ENCODE results near the gene PARVB.
A peak's percentile ranks its signal among the peaks of the same experiment; 100 is the strongest.
"Not testable (repeated sequence)": the region's sequence is repeated elsewhere in the genome, so short reads cannot be mapped to it uniquely, and the experiment has no call there.

PARVB gene

DNA sequence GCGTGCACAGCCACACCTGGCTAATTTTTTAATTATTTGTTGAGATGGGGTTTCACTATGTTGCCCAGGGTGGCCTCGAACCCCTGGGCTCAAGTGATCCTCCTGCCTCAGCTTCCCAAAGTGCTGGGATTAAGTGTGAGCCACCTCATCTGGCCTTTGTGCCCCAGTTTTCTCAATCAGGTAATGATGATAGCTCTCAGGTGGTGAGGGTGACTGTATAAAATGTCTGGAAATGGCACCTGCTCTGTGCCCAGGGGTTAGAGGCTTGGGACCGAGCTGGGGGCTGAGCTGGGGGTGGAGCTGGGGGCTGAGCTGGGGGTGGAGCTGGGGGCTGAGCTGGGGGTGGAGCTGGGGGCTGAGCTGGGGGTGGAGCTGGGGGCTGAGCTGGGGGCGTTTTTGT, 32.5 kb downstream of the PARVB start:
- DNase-seq (ENCODE audit: low spot score), result not testable (repeated sequence)

DNA sequence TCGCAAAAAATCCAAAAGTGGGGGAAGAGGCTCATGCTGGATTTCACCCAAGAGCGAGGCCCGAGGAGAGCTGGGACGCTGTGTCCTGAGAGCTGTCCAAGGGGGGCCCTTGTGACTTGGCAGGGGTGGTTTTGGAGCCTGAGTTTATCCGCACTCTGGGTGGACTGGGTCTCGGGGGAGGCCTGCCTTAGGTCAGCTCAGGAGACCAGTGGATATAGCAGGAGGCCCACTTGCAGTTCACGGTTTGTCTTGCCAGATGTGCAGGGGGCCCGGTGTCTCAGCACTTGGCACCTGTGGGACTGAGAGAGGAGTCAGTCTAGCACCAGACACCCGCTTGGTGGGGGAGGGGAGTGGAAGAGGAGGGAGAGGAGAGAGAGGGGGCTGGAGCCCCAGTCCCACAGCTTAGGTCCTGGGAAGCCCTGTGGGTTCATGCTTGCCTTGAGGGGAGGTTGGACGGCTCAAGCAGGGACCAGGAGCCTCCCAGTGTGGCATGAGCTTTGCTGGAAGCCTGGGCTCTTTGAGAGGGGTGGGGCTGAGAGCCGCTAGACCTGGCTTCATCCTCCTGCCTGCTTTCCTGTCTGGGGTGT, 33.4 kb downstream of the PARVB start:
- DNase-seq (ENCODE audit: low spot score), result no peak

DNA sequence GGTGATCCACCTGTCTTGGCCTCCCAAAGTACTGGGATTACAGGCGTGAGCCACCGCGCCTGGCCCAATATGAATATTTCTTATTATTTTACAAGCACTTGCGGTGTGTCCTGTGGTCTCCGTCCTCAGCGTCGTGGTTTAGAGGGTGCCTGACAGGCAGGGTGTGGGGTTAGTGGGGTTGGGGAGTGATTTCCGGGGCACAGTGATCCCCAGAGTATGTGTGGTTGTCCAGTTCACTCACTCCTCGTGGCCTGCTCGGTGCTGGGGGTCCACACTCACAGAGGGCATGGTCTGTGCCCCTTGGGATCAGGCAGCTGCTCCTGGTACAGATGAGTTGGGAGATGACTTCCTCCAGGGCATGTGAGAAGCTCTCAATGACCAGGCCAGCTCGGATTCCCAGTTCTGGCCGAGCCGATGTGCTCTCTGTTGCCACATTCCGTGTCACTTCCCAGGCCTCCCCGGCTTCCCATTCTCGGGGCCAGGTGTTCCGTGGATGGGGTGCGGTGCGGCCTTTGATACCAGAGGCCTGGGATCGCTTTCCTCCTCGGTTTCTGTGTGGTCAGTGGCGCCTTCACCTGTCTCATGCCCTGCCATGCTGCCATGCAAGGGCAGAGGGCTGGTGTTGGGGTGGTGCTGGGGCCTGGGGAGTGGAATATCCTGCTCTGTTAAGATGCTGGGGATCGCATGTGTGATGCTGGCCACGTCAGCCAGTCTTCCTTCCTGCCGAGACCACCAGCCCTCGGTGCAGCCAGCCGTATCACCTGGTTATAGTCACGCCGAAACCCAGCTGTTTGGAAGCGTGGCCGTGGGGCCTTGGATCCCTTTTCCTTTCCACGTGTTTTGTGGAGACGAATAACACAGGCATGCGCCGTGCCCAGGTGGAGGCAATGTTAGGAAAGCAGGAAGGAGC, 39.6 kb downstream of the PARVB start:
- no peak for DNase-seq (ENCODE audit: low spot score)

DNA sequence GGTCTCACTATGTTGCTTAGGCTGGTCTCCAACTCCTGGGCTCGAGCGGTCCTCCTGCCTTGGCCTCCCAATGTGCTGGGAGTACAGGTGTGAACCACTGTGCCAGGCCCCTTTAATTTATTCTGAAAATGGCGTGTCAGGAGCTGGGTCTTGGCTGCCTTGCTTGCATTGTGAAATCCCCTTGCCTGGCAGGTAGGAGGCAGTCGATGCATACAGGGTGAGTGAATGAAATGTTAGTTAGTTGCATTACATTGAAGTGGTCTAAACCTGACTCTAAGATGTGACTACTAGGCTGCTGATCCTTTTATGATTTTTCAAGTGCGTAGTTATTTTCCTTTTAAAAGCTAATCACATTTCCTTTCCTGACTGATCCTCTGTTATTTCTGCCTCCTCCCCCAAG, 42.9 kb downstream of the PARVB start:
- no peak for DNase-seq (ENCODE audit: low spot score)

DNA sequence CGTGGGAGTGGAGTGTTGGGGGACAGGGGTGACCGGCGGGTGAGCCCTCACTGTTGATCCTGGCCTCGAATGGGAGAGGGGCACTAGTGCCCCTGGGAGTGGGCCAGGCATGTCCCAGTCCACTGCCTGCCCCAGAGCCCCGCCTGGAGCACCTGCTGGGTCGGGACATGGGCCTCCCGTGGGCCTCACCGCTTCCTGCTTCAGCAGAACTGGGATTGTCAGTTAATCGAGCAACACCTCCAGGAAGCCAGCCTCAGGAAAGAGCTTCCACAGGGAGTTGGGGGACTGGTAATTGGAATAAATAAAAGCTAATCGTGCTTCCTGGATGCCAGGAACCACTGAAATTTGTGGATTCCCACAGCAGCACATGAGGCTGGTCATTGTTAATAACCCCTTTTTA, 43.8 kb downstream of the PARVB start:
- DNase-seq (ENCODE audit: low spot score), result no peak

DNA sequence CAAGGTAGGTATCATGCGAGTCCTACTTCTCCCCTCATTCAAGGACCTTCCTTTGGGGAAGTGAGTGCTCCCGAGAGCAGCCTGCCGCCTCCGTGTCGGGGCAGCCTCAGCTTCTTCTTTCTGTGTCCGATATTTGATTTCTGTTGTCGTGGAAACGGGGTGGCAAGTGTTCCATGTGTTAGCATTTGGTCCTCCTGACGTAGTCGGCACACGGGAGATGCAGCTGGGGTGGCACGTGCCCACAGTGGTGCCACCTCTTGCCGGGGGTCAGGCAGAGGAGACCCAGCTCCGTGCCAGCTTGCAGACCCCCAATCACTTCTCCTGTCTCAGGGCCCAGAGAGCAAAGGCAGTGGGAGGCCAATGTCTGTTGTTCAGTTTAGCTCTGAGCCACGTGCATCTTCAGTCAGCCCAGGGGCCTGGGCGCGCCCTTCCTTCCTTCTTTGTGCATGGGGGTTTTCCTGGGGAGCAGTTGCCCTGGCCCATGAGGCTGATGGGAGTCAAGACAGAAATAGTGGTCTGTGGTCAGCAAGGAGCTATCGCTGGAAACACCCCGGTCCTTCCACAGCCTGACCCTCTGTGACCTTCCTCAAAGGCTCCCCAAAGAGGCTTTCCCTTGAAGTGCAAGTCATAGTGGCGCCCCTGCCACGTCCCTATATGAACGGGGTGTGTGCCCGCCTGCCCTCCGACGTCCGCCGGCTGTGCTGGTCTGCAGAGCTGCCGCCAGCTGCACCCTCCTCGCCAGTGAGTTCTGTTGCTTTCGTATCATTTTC, 44.5 kb downstream of the PARVB start:
- no peak for DNase-seq (ENCODE audit: low spot score)

DNA sequence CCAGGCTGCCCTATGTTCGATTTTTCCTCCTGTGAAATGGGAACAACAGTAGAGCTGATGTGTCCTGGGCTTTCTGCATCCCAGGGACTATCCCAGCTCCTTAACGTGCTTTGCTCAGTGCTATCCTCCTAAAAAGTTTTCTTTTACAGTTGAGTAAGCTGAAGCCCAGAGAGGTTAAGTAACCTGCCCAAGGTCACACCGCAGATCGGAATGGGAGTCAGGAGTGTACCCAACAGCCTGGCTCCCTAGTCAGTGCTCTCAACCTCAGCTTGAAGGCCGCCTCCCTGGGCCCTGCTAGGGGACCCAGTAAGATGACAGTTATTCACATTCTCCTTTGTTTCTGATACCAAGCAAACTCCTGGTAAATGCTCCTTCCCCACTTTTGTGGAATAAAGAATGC, 45.9 kb downstream of the PARVB start:
- no peak for DNase-seq (ENCODE audit: low spot score)

DNA sequence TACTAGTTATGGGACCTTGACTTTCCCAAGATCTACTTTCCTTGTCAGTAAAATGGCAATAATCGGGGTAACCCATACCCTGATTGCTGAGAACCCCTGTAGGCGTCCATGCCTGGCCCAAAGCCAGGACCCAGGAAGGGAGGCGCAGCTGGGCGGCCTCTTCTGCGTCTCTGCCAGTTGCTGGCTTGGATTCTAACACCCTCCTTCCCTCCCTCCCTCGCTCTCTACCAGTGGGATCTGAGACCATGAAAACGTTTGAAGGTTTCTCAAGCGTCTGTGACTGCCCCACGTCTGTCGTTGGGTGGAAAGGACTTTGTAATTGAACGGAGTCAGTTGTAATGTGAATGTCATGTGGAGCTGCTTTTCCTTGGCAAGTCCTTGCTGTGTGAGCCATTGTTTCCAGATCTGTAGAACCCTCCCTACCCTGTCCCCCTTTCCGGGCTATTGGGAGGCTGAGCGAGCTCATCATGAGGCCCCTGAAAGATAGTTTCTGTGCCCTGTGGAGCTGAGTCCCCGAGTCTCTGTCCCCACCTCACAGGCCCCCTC, 47.8 kb downstream of the PARVB start:
- no peak for DNase-seq (ENCODE audit: low spot score)

DNA sequence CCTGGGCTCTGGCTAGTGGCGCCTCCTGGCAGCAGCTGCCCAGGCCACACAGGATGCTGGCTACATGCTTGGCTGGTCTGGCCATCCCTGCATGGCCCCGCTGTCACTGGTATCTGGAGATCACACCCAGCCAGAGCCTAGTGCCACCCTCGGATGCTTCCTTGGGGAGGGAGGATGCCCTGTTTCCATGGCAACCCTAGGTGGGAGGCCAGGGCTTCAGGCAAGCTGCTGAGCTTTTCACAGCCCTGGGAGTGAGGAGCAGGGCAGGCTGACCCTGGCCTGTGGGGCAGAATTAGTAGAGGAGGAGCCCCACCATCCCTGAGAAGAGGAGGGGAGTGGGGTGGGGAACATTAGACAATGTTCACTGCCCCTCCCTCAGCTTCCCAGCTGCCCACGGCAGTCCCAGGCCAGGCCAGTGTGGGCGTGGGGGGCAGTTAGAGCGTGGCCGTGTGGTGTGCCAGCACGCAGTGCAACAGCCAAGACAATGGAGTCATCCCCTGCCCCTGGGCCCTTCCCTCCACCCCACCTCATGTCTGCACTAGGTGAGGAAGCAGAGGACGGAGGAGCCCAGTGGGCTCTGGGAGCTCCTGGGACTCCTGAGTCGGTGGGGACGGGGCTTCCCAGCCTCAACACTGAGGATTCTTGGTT, 50.4 kb downstream of the PARVB start:
- no peak for DNase-seq (ENCODE audit: low spot score)

DNA sequence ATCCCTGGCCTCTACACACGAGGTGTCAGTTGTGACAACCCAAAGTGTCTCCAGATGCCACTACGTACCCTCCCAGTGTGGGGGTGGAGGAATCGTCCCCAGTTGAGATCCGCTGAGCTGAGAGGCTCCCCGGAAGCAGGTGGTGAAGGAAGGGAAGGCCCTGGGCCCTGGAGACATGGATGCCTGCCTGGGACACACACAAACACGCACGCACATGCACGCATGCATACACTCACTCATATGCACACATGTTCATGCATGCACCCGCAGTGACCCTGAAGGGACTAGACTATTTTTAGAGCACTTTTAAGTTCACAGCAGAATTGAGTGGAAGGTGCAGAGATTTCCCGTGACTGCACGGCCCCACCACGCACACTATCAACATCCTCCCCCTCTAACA, 50.9 kb downstream of the PARVB start:
- no peak for DNase-seq (ENCODE audit: low spot score)

DNA sequence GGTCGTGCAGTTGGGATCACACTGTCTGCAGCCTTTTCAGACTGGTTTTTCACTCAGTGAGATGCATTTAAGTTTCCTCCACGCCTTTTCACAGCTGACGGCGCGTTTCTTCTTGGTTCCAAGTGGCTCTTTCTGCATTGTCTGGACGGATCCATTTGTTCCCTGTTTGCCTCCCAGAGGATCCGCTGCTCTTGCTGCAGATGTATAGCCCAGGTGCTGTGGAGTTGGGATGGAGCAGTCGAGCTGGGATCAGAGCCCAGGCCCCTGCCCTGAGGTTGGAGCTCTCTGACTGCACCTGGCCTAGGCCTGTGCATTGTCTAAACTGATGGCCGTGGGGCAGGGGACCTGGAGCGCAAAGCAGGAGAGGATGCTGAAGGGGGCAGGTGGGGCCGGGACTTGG, 51.6 kb downstream of the PARVB start:
- no peak for DNase-seq (ENCODE audit: low spot score)

DNA sequence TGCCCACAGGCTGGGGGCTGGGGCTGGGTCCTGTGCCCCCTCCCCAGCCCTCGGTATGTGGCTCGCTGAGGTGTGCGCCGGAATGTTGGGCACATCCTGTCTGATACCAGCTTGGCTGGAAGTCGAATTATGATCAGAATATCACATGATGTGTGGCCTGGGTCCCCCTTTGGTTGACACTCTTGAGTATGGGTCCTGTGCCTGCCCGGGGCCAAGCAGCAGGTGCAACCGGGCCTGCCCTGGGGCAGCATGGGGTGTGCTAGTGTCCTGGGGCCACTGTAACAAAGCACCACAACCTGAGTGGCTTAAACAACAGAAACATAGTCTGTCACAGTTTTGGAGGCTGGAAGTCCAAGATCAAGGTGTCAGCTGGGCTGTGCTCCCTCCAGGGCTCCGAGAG, 52.7 kb downstream of the PARVB start:
- no peak for DNase-seq (ENCODE audit: low spot score)

DNA sequence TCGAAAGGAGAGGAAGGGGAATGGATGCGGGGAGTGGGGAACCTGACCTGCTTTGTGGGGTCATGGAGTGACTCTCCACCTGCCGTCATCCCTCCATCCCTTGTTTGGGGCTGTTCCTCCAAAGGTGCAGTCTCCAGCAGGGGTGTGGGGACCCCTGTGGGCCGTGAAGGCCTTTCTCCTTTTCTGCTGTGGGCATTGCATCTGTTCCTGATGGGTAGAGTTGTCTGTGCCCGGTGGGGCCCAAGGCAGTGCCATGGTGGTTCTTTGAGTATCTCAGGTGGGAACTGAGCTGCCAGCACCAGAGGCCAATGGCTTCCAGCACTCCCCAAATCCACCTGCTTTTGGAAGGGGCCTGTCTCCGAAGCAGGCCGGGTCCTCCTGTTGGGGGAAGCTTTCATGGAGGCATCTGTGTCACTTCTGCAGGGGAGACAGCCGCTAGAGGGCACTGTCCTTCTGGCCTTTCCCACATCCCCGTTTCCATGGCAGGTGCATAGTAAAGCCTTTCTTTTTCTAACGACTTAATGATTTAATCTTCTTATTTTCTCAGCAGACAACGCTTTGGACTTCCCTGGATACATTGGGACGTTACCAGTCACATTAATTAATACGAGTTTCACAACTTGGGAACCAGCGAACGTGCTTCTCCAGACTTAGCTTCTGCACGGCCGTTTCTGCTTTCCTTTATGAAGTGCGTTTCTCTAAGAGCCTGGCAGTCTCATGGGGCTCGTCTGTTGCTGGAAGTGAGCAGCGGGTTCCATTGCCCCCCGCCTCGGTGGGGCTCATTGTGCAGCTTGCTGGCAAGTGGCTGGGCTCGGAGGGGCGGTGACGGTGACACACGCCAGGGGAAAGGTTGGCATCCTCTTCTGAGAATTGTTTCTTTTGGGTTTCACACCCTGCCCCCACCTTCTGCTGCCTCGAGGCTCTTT, 57.1 kb downstream of the PARVB start:
- DNase-seq (ENCODE audit: low spot score), result peak; percentile 70

DNA sequence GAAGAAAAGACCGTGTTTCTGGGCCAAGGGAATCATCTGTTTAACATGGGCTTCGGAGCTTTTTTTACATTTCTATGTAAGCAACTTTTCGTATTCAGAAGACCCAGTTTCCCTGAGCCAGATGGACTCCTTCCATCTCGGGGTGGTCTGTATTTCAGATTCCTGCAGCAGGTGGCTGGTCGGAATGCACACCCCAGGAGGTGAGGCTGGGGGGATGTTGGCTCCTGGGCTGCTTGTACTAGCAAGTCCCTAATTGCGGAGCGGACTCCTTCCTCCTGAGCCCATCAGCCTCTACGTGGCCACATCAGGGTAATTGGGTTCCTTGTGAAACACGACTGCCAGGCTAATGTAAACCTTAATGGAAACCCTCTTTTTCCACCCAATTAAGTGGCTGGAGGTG, 58.7 kb downstream of the PARVB start:
- no peak for DNase-seq (ENCODE audit: low spot score)

DNA sequence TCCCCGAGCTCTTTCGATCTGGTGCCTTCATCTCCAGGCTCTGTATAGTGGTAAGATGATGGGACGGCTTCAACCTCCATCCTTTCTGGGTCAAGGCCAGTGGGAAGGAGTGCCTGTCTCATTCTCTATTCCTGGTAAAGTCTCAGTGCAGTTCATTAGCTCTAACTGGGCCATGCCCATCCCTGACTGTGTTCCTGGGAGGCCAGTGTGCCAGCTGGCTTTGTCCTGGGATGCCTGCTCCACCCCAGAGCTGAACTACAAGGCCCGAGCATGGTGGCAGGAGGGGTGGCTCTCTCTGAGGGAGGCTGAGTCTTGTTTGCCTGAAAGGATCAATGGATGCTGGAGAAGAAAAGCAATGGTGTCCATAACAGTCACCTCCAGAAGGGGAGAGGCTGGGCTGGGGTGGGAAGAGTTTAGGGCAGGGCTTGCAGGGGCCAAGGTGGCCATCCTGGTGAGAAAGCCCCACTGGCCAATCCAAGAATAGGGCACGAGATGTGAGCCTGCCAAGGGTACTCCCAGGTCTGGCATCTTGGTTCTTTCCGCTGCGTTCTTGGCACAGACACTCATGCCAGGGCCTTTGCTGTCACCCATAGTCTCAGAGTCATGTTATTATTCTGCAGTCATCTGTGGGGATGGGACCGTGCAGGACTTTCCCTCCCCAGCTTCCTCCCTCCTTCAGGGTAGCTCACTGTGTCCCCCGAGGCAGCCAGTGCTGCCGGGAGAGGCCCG, 60.1 kb downstream of the PARVB start:
- no peak for DNase-seq (ENCODE audit: low spot score)

DNA sequence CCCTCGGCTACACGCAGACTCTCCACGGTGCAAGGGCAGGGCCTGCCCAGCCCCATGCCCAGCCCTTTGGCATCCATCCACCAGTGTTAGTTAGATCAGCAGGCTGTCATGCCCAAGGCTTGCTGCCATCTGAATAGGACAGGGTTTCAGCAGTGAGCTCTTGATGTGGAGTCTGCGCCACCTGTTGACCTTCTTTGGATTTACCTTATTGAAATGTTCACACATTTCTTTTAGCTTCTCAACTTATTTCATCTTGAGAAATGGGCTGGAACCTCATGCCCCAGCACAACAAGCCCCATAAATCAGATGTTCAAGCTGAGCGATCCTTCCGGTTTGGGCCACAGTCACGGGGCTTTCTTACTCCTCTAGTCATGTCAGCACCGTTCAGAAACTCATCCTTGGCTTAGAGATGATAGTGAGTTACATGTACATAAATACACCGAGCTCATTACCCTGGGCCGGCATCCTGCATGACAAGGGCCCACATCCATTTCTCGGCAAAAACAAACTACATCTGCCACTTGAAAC, 61.7 kb downstream of the PARVB start:
- peak; percentile 32 for DNase-seq (ENCODE audit: low spot score)

DNA sequence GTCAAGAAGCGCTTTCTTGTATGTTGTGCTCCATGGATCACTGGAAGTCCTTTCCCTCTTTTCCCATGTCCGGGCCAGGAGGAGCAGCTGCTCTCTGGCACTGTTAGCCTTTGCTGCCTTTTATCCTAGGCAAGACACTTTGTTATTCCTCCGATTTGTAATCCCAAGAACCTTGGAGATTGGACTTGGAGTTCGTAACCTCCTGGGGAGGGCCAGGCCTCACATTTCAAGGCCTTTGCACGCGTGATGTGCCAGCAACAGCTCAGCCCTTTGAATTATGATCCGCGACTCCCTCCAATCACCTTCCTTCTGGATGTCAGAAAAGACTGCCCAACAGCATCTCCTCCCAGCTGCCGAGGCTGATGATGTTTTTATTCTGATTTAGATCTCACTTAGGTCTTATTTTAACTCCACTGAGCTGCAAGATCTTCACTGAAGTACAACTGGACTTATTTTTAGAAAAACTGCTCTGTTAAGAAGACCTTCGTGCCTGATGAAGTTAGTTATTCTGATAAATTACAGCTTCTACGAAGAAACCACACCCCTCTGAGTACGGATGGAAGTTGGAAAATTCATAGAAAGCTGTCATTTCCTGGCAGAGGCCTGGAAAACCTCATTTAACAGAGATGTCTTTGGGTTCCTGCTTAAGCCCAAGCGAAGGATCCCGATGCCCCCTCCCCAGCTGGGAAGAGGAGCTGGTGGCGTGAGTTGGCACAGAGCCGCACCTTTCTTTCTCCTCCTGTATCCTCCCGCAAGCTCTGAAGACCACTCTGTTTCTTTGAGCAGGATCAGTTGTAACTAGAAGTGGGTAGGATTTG, 62.4 kb downstream of the PARVB start:
- no peak for DNase-seq (ENCODE audit: low spot score)

DNA sequence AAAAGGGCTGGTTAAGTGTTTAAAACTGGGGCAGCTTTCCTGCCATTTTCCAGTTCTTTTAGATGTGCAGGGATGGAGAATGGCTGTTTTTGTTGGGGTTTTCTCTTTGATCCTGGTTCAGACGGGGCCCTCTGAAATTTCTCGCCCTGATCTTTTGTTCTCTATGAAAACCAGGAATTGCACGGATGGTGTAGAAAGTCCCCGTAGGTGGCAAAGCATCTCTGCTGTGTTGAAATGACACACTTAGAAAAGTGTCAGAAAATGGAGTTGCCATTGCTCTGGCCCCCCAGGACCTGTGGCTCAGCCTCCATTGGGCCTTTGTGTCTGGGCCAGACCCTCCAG, 63.0 kb downstream of the PARVB start:
- DNase-seq (ENCODE audit: low spot score), result no peak

DNA sequence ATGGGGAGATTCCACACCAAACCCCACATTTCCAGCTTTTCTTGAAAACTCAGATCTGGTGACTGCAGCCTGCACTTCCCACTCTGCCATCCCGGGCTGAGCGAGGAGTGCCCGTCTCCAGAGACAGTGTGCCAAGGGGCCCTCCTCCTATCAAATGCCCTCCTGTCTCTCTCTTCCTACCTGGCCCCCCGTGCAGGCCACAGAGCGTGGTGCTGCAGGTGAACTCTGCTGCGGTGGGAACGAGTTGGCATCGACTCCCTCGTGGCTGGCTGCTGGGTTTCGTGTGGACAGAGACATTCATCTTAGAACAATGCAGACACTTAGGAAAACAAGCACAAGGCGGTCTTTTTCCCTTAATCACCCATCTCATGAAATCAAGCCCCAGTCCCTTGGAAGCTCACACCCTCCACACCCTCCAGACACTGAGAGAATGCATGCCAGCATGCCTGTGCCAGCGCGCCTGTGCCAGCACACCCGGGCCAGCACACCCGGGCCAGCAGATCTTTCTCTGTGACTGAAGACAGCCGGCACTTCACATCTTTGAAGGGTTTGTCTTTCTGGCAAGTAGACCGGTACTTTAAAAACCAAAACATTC, 65.0 kb downstream of the PARVB start:
- DNase-seq (ENCODE audit: low spot score), result no peak

All from activated CD4-positive, alpha-beta T cell treated with anti-CD3 and anti-CD28 coated beads, Interleukin-2, Interleukin-4, amounts not matched to agents 100 ng/mL and 50 ng/mL, durations not matched to agents 16 hours and 8 hours (primary cell).